ENCODE results near the gene ITPR2. TPM values are rescaled to one million over a fixed set of nuclear protein-coding genes. Genes with fewer than 3 reads are reported as not detected.

Gene ITPR2
- total and polyA plus RNA-seq, 2 of the 8 experiments (the other 6 are each of a cell fraction or from before 2014, with no cell fraction given), result 4.1 to 48.3 TPM

DNA sequence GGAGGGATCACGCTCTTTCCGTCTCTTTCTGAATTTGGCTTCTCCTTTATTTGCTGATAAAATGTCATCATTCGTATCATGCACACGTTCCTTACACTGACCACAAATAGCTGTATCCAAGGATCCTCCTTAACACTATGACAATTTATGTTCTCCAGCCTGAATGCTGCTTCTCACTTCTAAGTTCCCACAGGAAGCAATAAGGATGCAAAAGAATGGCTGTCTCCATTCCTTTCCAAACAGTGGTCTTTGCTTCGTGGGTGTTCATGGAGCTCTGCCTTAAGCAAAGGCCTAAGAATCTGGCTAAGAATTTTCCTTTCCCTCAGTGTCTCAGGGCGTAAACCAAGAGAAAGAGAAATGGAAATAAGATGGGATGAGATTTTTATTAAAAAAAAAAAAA is 200.2 kb downstream of the ITPR2 start (continued):
- TF ChIP-seq, protein P1, sequence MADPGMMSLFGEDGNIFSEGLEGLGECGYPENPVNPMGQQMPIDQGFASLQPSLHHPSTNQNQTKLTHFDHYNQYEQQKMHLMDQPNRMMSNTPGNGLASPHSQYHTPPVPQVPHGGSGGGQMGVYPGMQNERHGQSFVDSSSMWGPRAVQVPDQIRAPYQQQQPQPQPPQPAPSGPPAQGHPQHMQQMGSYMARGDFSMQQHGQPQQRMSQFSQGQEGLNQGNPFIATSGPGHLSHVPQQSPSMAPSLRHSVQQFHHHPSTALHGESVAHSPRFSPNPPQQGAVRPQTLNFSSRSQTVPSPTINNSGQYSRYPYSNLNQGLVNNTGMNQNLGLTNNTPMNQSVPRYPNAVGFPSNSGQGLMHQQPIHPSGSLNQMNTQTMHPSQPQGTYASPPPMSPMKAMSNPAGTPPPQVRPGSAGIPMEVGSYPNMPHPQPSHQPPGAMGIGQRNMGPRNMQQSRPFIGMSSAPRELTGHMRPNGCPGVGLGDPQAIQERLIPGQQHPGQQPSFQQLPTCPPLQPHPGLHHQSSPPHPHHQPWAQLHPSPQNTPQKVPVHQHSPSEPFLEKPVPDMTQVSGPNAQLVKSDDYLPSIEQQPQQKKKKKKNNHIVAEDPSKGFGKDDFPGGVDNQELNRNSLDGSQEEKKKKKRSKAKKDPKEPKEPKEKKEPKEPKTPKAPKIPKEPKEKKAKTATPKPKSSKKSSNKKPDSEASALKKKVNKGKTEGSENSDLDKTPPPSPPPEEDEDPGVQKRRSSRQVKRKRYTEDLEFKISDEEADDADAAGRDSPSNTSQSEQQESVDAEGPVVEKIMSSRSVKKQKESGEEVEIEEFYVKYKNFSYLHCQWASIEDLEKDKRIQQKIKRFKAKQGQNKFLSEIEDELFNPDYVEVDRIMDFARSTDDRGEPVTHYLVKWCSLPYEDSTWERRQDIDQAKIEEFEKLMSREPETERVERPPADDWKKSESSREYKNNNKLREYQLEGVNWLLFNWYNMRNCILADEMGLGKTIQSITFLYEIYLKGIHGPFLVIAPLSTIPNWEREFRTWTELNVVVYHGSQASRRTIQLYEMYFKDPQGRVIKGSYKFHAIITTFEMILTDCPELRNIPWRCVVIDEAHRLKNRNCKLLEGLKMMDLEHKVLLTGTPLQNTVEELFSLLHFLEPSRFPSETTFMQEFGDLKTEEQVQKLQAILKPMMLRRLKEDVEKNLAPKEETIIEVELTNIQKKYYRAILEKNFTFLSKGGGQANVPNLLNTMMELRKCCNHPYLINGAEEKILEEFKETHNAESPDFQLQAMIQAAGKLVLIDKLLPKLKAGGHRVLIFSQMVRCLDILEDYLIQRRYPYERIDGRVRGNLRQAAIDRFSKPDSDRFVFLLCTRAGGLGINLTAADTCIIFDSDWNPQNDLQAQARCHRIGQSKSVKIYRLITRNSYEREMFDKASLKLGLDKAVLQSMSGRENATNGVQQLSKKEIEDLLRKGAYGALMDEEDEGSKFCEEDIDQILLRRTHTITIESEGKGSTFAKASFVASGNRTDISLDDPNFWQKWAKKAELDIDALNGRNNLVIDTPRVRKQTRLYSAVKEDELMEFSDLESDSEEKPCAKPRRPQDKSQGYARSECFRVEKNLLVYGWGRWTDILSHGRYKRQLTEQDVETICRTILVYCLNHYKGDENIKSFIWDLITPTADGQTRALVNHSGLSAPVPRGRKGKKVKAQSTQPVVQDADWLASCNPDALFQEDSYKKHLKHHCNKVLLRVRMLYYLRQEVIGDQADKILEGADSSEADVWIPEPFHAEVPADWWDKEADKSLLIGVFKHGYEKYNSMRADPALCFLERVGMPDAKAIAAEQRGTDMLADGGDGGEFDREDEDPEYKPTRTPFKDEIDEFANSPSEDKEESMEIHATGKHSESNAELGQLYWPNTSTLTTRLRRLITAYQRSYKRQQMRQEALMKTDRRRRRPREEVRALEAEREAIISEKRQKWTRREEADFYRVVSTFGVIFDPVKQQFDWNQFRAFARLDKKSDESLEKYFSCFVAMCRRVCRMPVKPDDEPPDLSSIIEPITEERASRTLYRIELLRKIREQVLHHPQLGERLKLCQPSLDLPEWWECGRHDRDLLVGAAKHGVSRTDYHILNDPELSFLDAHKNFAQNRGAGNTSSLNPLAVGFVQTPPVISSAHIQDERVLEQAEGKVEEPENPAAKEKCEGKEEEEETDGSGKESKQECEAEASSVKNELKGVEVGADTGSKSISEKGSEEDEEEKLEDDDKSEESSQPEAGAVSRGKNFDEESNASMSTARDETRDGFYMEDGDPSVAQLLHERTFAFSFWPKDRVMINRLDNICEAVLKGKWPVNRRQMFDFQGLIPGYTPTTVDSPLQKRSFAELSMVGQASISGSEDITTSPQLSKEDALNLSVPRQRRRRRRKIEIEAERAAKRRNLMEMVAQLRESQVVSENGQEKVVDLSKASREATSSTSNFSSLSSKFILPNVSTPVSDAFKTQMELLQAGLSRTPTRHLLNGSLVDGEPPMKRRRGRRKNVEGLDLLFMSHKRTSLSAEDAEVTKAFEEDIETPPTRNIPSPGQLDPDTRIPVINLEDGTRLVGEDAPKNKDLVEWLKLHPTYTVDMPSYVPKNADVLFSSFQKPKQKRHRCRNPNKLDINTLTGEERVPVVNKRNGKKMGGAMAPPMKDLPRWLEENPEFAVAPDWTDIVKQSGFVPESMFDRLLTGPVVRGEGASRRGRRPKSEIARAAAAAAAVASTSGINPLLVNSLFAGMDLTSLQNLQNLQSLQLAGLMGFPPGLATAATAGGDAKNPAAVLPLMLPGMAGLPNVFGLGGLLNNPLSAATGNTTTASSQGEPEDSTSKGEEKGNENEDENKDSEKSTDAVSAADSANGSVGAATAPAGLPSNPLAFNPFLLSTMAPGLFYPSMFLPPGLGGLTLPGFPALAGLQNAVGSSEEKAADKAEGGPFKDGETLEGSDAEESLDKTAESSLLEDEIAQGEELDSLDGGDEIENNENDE (IDR thresholded peaks at IDR 0.05; ENCODE audit: insufficient replicate concordance, low read length), result no peak
- TF ChIP-seq GTF2F1 (IDR thresholded peaks at IDR 0.05; ENCODE audit: borderline replicate concordance, low read depth, low read length) (no peak), HDAC2 (IDR thresholded peaks at IDR 0.05; ENCODE audit: borderline replicate concordance in 1 of 2, low read depth in 2 of 2, low read length in 2 of 2) (no peak), SIRT6 (IDR thresholded peaks at IDR 0.05; ENCODE audit: low read length) (no peak), TCF12 (IDR thresholded peaks at IDR 0.05; ENCODE audit: low read depth, low read length) (no peak)
- TF ChIP-seq, protein P2, sequence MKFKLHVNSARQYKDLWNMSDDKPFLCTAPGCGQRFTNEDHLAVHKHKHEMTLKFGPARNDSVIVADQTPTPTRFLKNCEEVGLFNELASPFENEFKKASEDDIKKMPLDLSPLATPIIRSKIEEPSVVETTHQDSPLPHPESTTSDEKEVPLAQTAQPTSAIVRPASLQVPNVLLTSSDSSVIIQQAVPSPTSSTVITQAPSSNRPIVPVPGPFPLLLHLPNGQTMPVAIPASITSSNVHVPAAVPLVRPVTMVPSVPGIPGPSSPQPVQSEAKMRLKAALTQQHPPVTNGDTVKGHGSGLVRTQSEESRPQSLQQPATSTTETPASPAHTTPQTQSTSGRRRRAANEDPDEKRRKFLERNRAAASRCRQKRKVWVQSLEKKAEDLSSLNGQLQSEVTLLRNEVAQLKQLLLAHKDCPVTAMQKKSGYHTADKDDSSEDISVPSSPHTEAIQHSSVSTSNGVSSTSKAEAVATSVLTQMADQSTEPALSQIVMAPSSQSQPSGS (IDR thresholded peaks at IDR 0.05; ENCODE audit: low read length), result no peak
